GM12864 (cell line): Measurements from ENCODE around the gene MUC5B.
"Not testable (repeated sequence)": the region's sequence is repeated elsewhere in the genome, so short reads cannot be mapped to it uniquely, and the experiment has no call there.

Source experiments
- DNase-seq: peaks from one replicate; pipeline ENCODE4 v3.0.0-alpha.2; 2011; ENCODE audit warnings: low read depth
- H3K4me3 ChIP-seq: 2 replicates; pipeline ENCODE4 v1.5.1; 2011; ENCODE audit warnings: mild to moderate bottlenecking, low read depth, low read length, control low read depth
- TF ChIP-seq, protein P1 (sequence below): IDR thresholded peaks from 2 replicates; pipeline ENCODE4 v1.5.1; 2011; ENCODE audit warnings: low read depth, mild to moderate bottlenecking, moderate library complexity, low read length, control low read depth, inconsistent platforms; ENCODE audit errors: missing control alignments

The MUC5B gene

DNA sequence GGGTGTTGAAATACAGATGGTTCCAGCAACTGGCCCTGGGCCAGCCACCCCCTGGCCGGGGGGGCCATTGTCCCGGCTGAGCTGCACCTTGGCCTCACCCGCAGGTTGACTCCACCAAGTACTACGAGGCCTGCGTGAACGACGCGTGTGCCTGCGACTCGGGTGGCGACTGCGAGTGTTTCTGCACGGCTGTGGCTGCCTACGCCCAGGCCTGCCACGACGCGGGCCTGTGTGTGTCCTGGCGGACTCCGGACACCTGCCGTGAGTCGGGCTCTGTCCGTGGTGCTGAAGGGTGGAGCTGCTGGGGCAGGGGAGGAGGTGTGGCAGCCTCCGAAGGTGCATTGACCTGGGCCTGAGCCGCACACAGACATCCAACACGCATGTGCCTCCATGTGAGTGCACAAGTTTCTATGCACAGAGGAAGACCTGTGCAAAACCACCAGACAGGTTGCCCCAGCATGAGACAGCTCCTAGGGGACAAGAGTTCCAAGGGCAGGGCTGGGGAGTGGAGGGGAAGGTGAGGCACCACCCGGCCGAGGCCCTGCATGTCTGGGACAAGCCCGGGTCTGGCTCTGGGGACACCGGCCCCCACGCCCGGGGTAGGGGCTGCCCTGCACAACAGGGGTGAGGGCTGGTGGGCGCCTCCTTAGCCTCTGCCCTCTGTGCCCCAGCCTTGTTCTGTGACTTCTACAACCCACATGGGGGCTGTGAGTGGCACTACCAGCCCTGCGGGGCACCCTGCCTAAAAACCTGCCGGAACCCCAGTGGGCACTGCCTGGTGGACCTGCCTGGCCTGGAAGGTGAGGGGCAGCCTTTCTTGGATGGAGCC lies 16.1 kb downstream of the MUC5B start:
- TF ChIP-seq, protein P1, sequence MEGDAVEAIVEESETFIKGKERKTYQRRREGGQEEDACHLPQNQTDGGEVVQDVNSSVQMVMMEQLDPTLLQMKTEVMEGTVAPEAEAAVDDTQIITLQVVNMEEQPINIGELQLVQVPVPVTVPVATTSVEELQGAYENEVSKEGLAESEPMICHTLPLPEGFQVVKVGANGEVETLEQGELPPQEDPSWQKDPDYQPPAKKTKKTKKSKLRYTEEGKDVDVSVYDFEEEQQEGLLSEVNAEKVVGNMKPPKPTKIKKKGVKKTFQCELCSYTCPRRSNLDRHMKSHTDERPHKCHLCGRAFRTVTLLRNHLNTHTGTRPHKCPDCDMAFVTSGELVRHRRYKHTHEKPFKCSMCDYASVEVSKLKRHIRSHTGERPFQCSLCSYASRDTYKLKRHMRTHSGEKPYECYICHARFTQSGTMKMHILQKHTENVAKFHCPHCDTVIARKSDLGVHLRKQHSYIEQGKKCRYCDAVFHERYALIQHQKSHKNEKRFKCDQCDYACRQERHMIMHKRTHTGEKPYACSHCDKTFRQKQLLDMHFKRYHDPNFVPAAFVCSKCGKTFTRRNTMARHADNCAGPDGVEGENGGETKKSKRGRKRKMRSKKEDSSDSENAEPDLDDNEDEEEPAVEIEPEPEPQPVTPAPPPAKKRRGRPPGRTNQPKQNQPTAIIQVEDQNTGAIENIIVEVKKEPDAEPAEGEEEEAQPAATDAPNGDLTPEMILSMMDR: no peak
- no peak overlapping the region for H3K4me3 ChIP-seq
- DNase-seq: no peak

DNA sequence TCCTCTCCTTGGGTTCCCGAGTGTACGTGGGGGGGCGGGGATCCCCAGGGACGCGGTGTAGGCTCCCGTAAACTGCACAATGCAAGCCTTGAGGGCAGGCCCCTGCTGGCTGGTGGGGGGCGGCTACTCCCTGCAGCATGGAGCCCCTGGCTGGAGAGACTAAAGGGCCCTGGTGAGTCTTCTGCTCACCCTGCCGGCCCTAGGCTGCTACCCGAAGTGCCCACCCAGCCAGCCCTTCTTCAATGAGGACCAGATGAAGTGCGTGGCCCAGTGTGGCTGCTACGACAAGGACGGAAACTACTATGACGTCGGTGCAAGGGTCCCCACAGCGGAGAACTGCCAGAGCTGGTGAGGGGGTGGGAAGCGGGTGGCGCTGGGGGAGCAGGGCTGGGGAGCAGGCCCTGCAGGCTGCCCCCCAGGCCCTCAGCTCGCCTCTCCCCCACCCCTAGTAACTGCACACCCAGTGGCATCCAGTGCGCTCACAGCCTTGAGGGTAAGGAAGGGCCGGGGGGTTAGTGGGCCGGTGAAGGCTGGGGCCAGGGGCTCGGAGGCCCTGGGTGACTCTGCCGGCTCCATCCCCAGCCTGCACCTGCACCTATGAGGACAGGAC lies 16.8 kb downstream of the MUC5B start:
- DNase-seq: no peak
- TF ChIP-seq, protein P1: no peak
- H3K4me3 ChIP-seq: no peak overlapping the region

DNA sequence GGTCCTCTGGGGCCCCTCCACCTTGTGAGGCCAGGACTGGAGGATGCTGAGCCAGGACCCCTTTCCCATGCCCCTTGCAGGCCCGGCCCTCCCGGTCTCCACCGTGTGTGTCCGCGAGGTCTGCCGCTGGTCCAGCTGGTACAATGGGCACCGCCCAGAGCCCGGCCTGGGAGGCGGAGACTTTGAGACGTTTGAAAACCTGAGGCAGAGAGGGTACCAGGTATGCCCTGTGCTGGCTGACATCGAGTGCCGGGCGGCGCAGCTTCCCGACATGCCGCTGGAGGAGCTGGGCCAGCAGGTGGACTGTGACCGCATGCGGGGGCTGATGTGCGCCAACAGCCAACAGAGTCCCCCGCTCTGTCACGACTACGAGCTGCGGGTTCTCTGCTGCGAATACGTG lies 17.9 kb downstream of the MUC5B start:
- DNase-seq: no peak
- TF ChIP-seq, protein P1: no peak
- no peak overlapping the region for H3K4me3 ChIP-seq

DNA sequence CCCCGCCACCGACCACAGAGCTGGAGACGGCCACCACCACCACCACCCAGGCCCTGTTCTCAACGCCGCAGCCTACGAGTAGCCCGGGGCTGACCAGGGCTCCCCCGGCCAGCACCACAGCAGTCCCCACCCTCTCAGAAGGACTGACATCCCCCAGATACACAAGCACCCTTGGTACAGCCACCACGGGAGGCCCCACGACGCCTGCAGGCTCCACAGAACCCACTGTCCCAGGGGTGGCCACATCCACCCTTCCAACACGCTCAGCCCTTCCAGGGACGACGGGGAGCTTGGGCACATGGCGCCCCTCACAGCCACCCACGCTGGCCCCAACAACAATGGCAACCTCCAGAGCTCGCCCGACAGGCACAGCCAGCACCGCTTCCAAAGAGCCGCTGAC lies 18.8 kb downstream of the MUC5B start:
- H3K4me3 ChIP-seq: no peak overlapping the region
- no peak for DNase-seq
- TF ChIP-seq, protein P1: no peak

DNA sequence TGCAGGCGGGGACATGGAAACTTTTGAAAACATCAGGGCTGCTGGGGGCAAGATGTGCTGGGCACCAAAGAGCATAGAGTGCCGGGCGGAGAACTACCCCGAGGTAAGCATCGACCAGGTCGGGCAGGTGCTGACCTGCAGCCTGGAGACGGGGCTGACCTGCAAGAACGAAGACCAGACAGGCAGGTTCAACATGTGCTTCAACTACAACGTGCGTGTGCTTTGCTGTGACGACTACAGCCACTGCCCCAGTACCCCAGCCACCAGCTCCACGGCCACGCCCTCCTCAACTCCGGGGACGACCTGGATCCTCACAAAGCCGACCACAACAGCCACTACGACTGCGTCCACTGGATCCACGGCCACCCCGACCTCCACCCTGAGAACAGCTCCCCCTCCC lies 19.4 kb downstream of the MUC5B start:
- no peak for DNase-seq
- no peak overlapping the region for H3K4me3 ChIP-seq
- TF ChIP-seq, protein P1: no peak

DNA sequence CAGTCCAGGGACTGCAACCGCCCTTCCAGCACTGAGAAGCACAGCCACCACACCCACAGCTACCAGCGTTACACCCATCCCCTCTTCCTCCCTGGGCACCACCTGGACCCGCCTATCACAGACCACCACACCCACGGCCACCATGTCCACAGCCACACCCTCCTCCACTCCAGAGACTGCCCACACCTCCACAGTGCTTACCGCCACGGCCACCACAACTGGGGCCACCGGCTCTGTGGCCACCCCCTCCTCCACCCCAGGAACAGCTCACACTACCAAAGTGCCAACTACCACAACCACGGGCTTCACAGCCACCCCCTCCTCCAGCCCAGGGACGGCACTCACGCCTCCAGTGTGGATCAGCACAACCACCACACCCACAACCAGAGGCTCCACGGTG lies 19.9 kb downstream of the MUC5B start:
- DNase-seq, H3K4me3 ChIP-seq: not testable (repeated sequence)

DNA sequence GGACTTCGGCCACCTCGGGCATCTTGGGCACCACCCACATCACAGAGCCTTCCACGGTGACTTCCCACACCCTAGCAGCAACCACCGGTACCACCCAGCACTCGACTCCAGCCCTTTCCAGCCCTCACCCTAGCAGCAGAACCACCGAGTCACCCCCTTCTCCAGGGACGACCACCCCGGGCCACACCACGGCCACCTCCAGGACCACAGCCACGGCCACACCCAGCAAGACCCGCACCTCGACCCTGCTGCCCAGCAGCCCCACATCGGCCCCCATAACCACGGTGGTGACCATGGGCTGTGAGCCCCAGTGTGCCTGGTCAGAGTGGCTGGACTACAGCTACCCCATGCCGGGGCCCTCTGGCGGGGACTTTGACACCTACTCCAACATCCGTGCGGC lies 20.7 kb downstream of the MUC5B start:
- not testable (repeated sequence) for DNase-seq

DNA sequence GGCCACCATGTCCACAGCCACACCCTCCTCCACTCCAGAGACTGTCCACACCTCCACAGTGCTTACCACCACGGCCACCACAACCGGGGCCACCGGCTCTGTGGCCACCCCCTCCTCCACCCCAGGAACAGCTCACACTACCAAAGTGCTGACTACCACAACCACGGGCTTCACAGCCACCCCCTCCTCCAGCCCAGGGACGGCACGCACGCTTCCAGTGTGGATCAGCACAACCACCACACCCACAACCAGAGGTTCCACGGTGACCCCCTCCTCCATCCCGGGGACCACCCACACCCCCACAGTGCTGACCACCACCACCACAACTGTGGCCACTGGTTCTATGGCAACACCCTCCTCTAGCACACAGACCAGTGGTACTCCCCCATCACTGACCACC lies 21.7 kb downstream of the MUC5B start:
- not testable (repeated sequence) for DNase-seq, H3K4me3 ChIP-seq

More for the DNA sequence above, 20.7 kb downstream of the MUC5B start:
- not testable (repeated sequence) for H3K4me3 ChIP-seq

DNA sequence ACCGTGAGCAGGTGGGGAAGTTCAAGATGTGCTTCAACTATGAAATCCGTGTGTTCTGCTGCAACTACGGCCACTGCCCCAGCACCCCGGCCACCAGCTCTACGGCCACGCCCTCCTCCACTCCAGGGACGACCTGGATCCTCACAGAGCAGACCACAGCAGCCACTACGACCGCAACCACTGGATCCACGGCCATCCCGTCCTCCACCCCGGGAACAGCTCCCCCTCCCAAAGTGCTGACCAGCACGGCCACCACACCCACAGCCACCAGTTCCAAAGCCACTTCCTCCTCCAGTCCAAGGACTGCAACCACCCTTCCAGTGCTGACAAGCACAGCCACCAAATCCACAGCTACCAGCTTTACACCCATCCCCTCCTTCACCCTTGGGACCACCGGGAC lies 22.9 kb downstream of the MUC5B start:
- H3K4me3 ChIP-seq, DNase-seq: not testable (repeated sequence)

DNA sequence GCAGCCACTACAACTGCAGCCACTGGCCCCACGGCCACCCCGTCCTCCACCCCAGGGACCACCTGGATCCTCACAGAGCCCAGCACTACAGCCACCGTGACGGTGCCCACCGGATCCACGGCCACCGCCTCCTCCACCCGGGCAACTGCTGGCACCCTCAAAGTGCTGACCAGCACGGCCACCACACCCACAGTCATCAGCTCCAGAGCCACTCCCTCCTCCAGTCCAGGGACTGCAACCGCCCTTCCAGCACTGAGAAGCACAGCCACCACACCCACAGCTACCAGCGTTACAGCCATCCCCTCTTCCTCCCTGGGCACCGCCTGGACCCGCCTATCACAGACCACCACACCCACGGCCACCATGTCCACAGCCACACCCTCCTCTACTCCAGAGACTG lies 23.4 kb downstream of the MUC5B start:
- H3K4me3 ChIP-seq, DNase-seq: not testable (repeated sequence)

DNA sequence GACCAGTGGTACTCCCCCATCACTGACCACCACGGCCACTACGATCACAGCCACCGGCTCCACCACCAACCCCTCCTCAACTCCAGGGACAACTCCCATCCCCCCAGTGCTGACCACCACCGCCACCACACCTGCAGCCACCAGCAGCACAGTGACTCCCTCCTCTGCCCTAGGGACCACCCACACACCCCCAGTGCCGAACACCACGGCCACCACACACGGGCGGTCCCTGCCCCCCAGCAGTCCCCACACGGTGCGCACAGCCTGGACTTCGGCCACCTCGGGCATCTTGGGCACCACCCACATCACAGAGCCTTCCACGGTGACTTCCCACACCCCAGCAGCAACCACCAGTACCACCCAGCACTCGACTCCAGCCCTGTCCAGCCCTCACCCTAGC lies 24.2 kb downstream of the MUC5B start:
- not testable (repeated sequence) for H3K4me3 ChIP-seq, DNase-seq

DNA sequence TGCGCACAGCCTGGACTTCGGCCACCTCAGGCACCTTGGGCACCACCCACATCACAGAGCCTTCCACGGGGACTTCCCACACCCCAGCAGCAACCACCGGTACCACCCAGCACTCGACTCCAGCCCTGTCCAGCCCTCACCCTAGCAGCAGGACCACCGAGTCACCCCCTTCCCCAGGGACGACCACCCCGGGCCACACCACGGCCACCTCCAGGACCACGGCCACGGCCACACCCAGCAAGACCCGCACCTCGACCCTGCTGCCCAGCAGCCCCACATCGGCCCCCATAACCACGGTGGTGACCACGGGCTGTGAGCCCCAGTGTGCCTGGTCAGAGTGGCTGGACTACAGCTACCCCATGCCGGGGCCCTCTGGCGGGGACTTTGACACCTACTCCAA lies 26.1 kb downstream of the MUC5B start:
- H3K4me3 ChIP-seq: not testable (repeated sequence)

DNA sequence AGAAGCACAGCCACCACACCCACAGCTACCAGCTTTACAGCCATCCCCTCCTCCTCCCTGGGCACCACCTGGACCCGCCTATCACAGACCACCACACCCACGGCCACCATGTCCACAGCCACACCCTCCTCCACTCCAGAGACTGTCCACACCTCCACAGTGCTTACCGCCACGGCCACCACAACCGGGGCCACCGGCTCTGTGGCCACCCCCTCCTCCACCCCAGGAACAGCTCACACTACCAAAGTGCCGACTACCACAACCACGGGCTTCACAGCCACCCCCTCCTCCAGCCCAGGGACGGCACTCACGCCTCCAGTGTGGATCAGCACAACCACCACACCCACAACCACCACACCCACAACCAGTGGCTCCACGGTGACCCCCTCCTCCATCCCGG lies 27.5 kb downstream of the MUC5B start:
- not testable (repeated sequence) for H3K4me3 ChIP-seq, DNase-seq

More for the DNA sequence above, 26.1 kb downstream of the MUC5B start:
- not testable (repeated sequence) for DNase-seq
